HepG2 (cell line): ENCODE results near the gene ELP5. TPM values are rescaled to one million over a fixed set of nuclear protein-coding genes. Genes with fewer than 3 reads are reported as not detected.
A peak's percentile ranks its signal among the peaks of the same experiment; 100 is the strongest.

Source experiments
- ATAC-seq: fragments of 200-7000 bp; cut with Tn5 transposase; 3 replicates; pipeline ENCODE4 v1.9.1; 2020; ENCODE audit warnings: mild to moderate bottlenecking, moderate library complexity
- BruUV-seq: library from RNA; stranded (reverse); fragments of 400-500 nt; replicated peaks from 2 replicates; lab custom pipeline; 2021; lab: Mats Ljungman, UMichigan
- CTCF ChIA-PET: fragments of 300-600 bp; formaldehyde crosslinking; extraction: SDS; loops from one replicate; lab custom pipeline; 2021; ENCODE audit warnings: low total read pairs, inconsistent platforms, low intra/inter-chr PET ratio; lab: Yijun Ruan, JAX
- POLR2A ChIA-PET: fragments of 350-600 bp; sonication (Branson Sonifier 250); formaldehyde crosslinking; loops from one replicate; lab custom pipeline; 2020; ENCODE audit warnings: antibody characterized with exemption, inconsistent platforms; lab: Yijun Ruan, JAX
- DNase-seq: peaks from one replicate; pipeline ENCODE4 v3.0.0-alpha.2; 2015; ENCODE audit warnings: low spot score
- FAIRE-seq: peaks from 3 replicates; lab custom pipeline; 2011; peaks lifted over from hg19 to GRCh38; lab: Jason Lieb, UNC
- H2AFZ ChIP-seq: one replicate; pipeline ENCODE4 v1.6.1; 2011; ENCODE audit warnings: low read length, inconsistent platforms
- H3K27ac ChIP-seq: fragments of 300-600 bp; 3 replicates; pipeline ENCODE4 v1.8.0; 2011; ENCODE audit warnings: mixed run types, mild to moderate bottlenecking, mixed read lengths, low read length, inconsistent platforms; ENCODE audit not compliant: insufficient read depth; ENCODE audit errors: extremely low read length
- H3K27me3 ChIP-seq, 2 experiments: fragments of 200-600 bp in 1 of 2; 2 replicates in 1 of 2; 3 replicates in 1 of 2; pipeline versions ENCODE4 v1.6.0 to v1.8.0; 2011; ENCODE audit warnings: low read length in 2 of 2, mild to moderate bottlenecking in 2 of 2, moderate library complexity in 2 of 2, inconsistent platforms in 1 of 2; ENCODE audit not compliant: insufficient read depth in 2 of 2, control insufficient read depth in 1 of 2
- H3K36me3 ChIP-seq, 2 experiments: fragments of 200-600 bp in 1 of 2; replicated peaks in 1 of 2; 2 replicates in 1 of 2; 3 replicates in 1 of 2; pipeline versions ENCODE4 v1.5.1 to v1.8.0; 2011; ENCODE audit warnings: low read length in 2 of 2, inconsistent platforms in 1 of 2; ENCODE audit not compliant: insufficient read depth in 2 of 2, control insufficient read depth in 1 of 2
- H3K4me1 ChIP-seq: 2 replicates; pipeline ENCODE4 v1.5.1; 2012; ENCODE audit warnings: low read length, inconsistent platforms; ENCODE audit not compliant: insufficient read depth
- H3K4me2 ChIP-seq: 2 replicates; pipeline ENCODE4 v1.6.0; 2011; ENCODE audit warnings: low read depth, low read length, inconsistent platforms
- H3K4me3 ChIP-seq, 3 experiments: fragments of 200-600 bp in 1 of 3; sonication (generic), shearing (Covaris generic) in 1 of 3; replicated peaks in 1 of 3; 2 replicates each; pipeline ENCODE4 v1.5.1; 2011 to 2016; ENCODE audit warnings: low read length in 3 of 3, inconsistent platforms in 2 of 3, low read depth in 2 of 3, mild to moderate bottlenecking in 2 of 3, control low read depth in 1 of 3, mixed read lengths in 1 of 3; ENCODE audit not compliant: insufficient read depth in 1 of 3
- H3K79me2 ChIP-seq: one replicate; pipeline ENCODE4 v1.6.1; 2011; ENCODE audit warnings: low read length, inconsistent platforms; ENCODE audit not compliant: insufficient read depth
- H3K9ac ChIP-seq: 2 replicates; pipeline ENCODE4 v1.6.0; 2011; ENCODE audit warnings: mild to moderate bottlenecking, low read depth, low read length, inconsistent platforms; ENCODE audit not compliant: insufficient read depth
- H3K9me3 ChIP-seq: 2 replicates; pipeline ENCODE4 v1.5.1; 2012; ENCODE audit warnings: mild to moderate bottlenecking, low read length
- H4K20me1 ChIP-seq: 2 replicates; pipeline ENCODE4 v1.6.0; 2011; ENCODE audit warnings: inconsistent platforms, mild to moderate bottlenecking, low read length, moderate library complexity; ENCODE audit not compliant: insufficient read depth
- MBNL3 ChIP-seq: fragments of 250-450 bp; sonication (Bioruptor Pico); conservative IDR thresholded peaks from 2 replicates; pipeline ENCODE4 v1.8.0; 2022; ENCODE audit warnings: mild to moderate bottlenecking, inconsistent platforms
- NR2F1 ChIP-seq, 2 experiments: fragments of 450-650 bp in 1 of 2; formaldehyde crosslinking in 1 of 2; IDR thresholded peaks; 2 replicates each; pipeline versions ENCODE4 v1.5.0 to v1.6.1; 2016 to 2020; ENCODE audit warnings: mild to moderate bottlenecking in 1 of 2, missing compliant biosample characterization in 1 of 2, missing genetic modification reagents in 1 of 2, moderate library complexity in 1 of 2
- RFX1 ChIP-seq: fragments of 450-650 bp; IDR thresholded peaks from 2 replicates; pipeline ENCODE4 v1.6.1; 2017
- RORA ChIP-seq: sonication (generic); formaldehyde crosslinking; IDR thresholded peaks from 2 replicates; pipeline ENCODE4 v1.5.0; 2020; ENCODE audit warnings: mild to moderate bottlenecking, missing genetic modification reagents, moderate library complexity
- SYNCRIP ChIP-seq: fragments of 200-400 bp; formaldehyde crosslinking; IDR thresholded peaks from 2 replicates; pipeline ENCODE4 v1.6.1; 2018; ENCODE audit warnings: mild to moderate bottlenecking, low read depth, low read length; ENCODE audit not compliant: insufficient read depth
- WGBS: methylation state at CpG from one replicate; pipeline ENCODE4 v1.1.6; 2017; ENCODE audit warnings: low lambda C conversion rate; 5-methylcytosine and 5-hydroxymethylcytosine counted together
- in situ Hi-C: cut with HindIII; loops from 2 replicates; pipeline ENCODE4 v1.10.0; 2017; ENCODE audit warnings: low pct_unique_long_range_greater_than_20kb; ENCODE audit not compliant: extremely low pct_ligation_motif_present
- intact Hi-C: fragments of 100-400 bp; cut with micrococcal nuclease; formaldehyde crosslinking; loops from one replicate; pipeline ENCODE4 v1.10.0; 2022; ENCODE audit not compliant: unreplicated experiment
- polyA plus RNA-seq, 8 experiments: library from polyadenylated mRNA; depleted of rRNA in 3 of 8; stranded (reverse) in 7 of 8; unstranded in 1 of 8; fragments of >200 nt; fragmentation: Illumina TruSeq in 4 of 8; extraction: Trizol in 4 of 8; gene quantifications; 2 replicates each; pipeline versions ENCODE4 v1.2.1 to v1.2.3, GENCODE V29; 2011 to 2016; ENCODE audit warnings: low read depth in 4 of 8, missing spikeins in 1 of 8, mixed read lengths in 1 of 8; ENCODE audit not compliant: insufficient read depth in 1 of 8
- total RNA-seq, 5 experiments: library from RNA; depleted of rRNA; stranded (reverse); fragments of >200 nt; fragmentation: Illumina TruSeq; extraction: Trizol; gene quantifications; 2 replicates each; pipeline ENCODE4 v1.2.3, GENCODE V29; 2016; ENCODE audit warnings: low read depth in 1 of 5
- TF ChIP-seq, protein P1 (sequence below): sonication (generic); formaldehyde crosslinking; IDR thresholded peaks from 2 replicates; pipeline ENCODE4 v1.5.0; 2020; ENCODE audit warnings: mild to moderate bottlenecking, missing genetic modification reagents, borderline replicate concordance
- TF ChIP-seq, protein P2 (sequence below): sonication (generic); formaldehyde crosslinking; IDR thresholded peaks from 2 replicates; pipeline ENCODE4 v1.4.0; 2020; ENCODE audit warnings: missing genetic modification reagents, mild to moderate bottlenecking, borderline replicate concordance

The ELP5 gene
- total and polyA plus RNA-seq, 2 of the 13 experiments (the other 11 are each of a cell fraction or from before 2014, with no cell fraction given), result 67.6 to 69.8 TPM

DNA sequence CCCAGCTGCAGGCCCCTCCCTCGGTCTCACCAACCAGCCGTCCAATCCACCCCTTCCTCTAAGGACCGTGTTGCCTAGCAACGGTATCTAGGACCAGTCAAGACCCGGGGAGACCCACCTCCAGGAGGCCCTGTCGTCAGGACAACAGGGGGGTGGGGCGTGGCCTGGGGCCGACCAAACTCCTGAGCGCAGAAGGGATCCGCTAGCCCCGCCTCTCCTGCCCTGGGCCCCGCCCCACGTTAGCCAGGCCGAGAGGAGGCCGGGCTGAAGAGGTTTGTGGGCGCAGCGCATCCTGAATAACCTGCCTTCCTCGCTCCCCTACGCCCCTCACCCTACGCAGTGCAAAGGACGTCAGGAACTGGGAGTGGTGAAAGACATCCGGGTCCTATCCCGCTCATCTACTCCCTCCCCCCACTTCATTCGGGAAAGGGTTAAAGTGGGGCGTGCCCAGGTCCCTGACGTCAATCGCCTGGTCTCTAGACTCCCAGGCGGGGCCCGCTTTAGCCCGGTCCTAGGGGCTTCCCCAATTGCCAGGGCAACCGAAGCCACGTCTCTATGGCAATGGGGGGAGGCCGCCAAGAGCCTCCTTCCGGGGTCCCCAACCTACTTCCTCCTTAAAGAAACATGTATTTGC is 47.1 kb upstream of the ELP5 start:
- no peaks in the 10 kb centered on the region for H3K4me1 ChIP-seq
- intact Hi-C loops (no loop called here), in situ Hi-C loops (no loop called here)
- CTCF ChIA-PET, result no interaction called here
- FAIRE-seq, result no peak
- ATAC-seq, result no peak
- TF ChIP-seq RORA (no peak), SYNCRIP (no peak), MBNL3 (CRISPR knock-in tag) (no peak), RFX1 (0 out of 2 replicates have a peak, but pooled peaks have one; percentile 37), NR2F1 (CRISPR knock-in tag; IDR thresholded peaks at IDR 0.05) (no peak)
- TF ChIP-seq, protein P1, sequence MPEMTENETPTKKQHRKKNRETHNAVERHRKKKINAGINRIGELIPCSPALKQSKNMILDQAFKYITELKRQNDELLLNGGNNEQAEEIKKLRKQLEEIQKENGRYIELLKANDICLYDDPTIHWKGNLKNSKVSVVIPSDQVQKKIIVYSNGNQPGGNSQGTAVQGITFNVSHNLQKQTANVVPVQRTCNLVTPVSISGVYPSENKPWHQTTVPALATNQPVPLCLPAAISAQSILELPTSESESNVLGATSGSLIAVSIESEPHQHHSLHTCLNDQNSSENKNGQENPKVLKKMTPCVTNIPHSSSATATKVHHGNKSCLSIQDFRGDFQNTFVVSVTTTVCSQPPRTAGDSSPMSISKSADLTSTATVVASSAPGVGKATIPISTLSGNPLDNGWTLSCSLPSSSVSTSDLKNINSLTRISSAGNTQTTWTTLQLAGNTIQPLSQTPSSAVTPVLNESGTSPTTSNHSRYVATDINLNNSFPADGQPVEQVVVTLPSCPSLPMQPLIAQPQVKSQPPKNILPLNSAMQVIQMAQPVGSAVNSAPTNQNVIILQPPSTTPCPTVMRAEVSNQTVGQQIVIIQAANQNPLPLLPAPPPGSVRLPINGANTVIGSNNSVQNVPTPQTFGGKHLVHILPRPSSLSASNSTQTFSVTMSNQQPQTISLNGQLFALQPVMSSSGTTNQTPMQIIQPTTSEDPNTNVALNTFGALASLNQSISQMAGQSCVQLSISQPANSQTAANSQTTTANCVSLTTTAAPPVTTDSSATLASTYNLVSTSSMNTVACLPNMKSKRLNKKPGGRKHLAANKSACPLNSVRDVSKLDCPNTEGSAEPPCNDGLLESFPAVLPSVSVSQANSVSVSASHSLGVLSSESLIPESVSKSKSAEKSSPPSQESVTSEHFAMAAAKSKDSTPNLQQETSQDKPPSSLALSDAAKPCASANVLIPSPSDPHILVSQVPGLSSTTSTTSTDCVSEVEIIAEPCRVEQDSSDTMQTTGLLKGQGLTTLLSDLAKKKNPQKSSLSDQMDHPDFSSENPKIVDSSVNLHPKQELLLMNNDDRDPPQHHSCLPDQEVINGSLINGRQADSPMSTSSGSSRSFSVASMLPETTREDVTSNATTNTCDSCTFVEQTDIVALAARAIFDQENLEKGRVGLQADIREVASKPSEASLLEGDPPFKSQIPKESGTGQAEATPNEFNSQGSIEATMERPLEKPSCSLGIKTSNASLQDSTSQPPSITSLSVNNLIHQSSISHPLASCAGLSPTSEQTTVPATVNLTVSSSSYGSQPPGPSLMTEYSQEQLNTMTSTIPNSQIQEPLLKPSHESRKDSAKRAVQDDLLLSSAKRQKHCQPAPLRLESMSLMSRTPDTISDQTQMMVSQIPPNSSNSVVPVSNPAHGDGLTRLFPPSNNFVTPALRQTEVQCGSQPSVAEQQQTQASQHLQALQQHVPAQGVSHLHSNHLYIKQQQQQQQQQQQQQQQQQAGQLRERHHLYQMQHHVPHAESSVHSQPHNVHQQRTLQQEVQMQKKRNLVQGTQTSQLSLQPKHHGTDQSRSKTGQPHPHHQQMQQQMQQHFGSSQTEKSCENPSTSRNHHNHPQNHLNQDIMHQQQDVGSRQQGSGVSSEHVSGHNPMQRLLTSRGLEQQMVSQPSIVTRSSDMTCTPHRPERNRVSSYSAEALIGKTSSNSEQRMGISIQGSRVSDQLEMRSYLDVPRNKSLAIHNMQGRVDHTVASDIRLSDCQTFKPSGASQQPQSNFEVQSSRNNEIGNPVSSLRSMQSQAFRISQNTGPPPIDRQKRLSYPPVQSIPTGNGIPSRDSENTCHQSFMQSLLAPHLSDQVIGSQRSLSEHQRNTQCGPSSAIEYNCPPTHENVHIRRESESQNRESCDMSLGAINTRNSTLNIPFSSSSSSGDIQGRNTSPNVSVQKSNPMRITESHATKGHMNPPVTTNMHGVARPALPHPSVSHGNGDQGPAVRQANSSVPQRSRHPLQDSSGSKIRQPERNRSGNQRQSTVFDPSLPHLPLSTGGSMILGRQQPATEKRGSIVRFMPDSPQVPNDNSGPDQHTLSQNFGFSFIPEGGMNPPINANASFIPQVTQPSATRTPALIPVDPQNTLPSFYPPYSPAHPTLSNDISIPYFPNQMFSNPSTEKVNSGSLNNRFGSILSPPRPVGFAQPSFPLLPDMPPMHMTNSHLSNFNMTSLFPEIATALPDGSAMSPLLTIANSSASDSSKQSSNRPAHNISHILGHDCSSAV (CRISPR knock-in tag), result no peak
- TF ChIP-seq, protein P2, sequence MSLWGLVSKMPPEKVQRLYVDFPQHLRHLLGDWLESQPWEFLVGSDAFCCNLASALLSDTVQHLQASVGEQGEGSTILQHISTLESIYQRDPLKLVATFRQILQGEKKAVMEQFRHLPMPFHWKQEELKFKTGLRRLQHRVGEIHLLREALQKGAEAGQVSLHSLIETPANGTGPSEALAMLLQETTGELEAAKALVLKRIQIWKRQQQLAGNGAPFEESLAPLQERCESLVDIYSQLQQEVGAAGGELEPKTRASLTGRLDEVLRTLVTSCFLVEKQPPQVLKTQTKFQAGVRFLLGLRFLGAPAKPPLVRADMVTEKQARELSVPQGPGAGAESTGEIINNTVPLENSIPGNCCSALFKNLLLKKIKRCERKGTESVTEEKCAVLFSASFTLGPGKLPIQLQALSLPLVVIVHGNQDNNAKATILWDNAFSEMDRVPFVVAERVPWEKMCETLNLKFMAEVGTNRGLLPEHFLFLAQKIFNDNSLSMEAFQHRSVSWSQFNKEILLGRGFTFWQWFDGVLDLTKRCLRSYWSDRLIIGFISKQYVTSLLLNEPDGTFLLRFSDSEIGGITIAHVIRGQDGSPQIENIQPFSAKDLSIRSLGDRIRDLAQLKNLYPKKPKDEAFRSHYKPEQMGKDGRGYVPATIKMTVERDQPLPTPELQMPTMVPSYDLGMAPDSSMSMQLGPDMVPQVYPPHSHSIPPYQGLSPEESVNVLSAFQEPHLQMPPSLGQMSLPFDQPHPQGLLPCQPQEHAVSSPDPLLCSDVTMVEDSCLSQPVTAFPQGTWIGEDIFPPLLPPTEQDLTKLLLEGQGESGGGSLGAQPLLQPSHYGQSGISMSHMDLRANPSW (CRISPR knock-in tag), result no peak
- TF ChIP-seq, all 625 proteins: peak for 1
- no peaks in the 10 kb centered on the region for H3K9me3 ChIP-seq
- no peak overlapping the region for H3K4me2 ChIP-seq
- H3K36me3 ChIP-seq, result no peaks in the 10 kb centered on the region
- H3K27me3 ChIP-seq, result peaks cover 0 to 9% of the 10 kb centered on the region in 2 experiments; a peak in 2 of 5 replicates
- no peak overlapping the region for H2AFZ ChIP-seq
- H3K27ac ChIP-seq, result no peak overlapping the region
- no peaks in the 10 kb centered on the region for H3K79me2 ChIP-seq
- H3K4me3 ChIP-seq, result no peak overlapping the region
- no peaks in the 10 kb centered on the region for H4K20me1 ChIP-seq
- WGBS, result 70% methylated on average over 28 of the region's 34 CpGs
- BruUV-seq, result no TSS peak
- POLR2A ChIA-PET, result no interaction called here
- no peak for DNase-seq
- H3K9ac ChIP-seq, result no peak overlapping the region
